Smooth muscle cell of the coronary artery (primary cell): ENCODE results near the gene AQP2. TPM values are rescaled to one million over a fixed set of nuclear protein-coding genes. Genes with fewer than 3 reads are reported as not detected.

Experiments used
- total RNA-seq: library from RNA; depleted of rRNA; stranded (reverse); fragments of >200 nt; gene quantifications from 2 replicates; pipeline ENCODE4 v1.2.3, GENCODE V29; 2014; ENCODE audit warnings: low replicate concordance

The AQP2 gene, protein sequence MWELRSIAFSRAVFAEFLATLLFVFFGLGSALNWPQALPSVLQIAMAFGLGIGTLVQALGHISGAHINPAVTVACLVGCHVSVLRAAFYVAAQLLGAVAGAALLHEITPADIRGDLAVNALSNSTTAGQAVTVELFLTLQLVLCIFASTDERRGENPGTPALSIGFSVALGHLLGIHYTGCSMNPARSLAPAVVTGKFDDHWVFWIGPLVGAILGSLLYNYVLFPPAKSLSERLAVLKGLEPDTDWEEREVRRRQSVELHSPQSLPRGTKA
- not detected in 2 replicates for total RNA-seq

DNA sequence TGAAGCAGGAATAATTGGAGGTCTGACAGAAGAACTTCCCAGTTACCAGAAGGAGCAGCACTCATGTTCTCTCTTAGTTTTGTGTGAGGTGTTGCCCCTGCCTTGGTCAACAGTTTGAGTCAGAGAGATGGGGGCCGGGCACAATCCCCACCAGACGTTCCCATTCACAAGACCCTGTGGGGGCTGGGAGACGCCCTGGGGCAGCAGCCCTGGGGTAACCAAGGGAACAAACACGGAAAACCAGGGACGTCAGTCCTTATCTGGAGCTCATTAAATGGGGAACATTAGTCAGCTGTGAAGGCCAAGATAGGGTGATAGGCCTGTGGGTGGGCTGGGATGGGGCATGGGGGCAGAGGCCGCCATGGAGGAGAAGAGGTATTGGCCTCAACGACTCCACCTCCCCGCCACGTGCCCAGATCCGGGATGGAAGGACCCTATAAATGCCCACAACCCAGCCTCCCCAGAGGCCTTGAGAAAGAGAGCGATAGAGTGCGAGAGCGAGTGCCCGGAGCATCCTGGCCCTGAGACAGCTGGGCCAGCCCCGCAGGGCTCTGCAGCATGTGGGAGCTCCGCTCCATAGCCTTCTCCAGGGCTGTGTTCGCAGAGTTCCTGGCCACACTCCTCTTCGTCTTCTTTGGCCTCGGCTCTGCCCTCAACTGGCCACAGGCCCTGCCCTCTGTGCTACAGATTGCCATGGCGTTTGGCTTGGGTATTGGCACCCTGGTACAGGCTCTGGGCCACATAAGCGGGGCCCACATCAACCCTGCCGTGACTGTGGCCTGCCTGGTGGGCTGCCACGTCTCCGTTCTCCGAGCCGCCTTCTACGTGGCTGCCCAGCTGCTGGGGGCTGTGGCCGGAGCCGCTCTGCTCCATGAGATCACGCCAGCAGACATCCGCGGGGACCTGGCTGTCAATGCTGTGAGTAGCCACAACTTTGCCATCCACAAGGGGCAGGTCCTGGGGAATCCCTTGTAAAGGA is at the start of gene AQP2:
Gene AQP2 (plus strand): TSS at position 465 of the 979 bp plus-strand sequence. CDS start 94 bp downstream, at position 559.

DNA sequence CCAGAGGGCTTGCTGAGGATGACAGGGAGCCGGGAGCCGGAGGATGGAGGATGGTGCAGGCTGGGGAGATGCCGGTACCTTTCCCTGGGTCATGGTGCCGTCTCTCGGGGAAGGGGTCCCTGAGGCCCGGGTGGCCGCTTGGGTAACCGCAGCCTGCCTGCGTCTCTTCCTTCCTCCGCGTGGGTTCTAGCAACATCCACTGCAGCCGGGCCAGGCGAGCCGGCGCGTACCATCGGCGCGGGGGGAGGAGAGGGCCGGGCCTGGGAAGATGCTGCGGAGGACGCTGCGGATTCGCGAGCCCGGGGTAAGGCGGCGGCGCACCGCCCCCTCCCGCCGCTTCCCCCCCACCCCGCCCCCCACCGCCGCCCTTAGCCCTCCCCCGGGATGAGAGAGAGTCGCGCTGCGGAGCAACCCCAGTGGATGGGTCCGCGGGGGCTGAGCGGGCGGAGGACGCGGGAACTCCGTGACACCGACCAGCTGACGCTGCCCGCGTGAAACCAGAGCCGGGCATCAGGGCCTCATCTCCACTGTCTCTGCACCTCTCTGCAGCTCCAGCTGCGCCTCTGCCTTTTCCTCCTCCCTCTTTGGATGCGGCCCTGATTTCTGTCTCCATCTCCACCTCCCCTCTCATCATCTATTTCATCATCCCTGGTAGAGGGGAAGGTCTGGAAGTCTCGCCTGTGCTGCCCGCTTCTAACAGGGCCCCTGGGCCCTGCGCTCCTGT is 46.7 kb upstream of the AQP2 start, which contains the start of gene FAIM2:
Gene FAIM2 (minus strand): TSS at position 201 of the 724 bp plus-strand sequence. CDS start 108 bp downstream, at position 93.

GRCh38 chr12:49961111-49961922 is 10.8 kb downstream of the AQP2 start, which contains the start of gene AQP5:
AQP5 (plus strand) TSS chr12:49961872; CDS start chr12:49962018, 146 bp downstream.

GRCh38 chr12:49972641-49973360 is 22.3 kb downstream of the AQP2 start, which contains the start of gene AQP6:
AQP6 (plus strand) TSS chr12:49972947; CDS start chr12:49973174, 227 bp downstream.

Other genes starting within 250 kb of the AQP2 start
- 17.2 and 46.4 TPM in 2 replicates for gene FMNL3, start 243.3 kb upstream of the AQP2 start, total RNA-seq
- gene TMBIM6, start 209.2 kb upstream of the AQP2 start, total RNA-seq = 238 and 243 TPM in 2 replicates
- 11.7 and 13.3 TPM in 2 replicates for gene NCKAP5L, start 122.3 kb upstream of the AQP2 start, total RNA-seq
- 3.7 and 4.0 TPM in 2 replicates for gene BCDIN3D, start 107.6 kb upstream of the AQP2 start, total RNA-seq
- 0.38 and 41.0 TPM in 2 replicates for gene FAIM2, start 46.8 kb upstream of the AQP2 start, total RNA-seq
- gene AQP5, start 11.1 kb downstream of the AQP2 start, total RNA-seq = 0.60 and 0.82 TPM in 2 replicates
- under 0.01 TPM in 1 of 2 replicates, not detected in the other for gene AQP6, start 22.2 kb downstream of the AQP2 start, total RNA-seq
- 23.1 and 23.2 TPM in 2 replicates for gene RACGAP1, start 74.8 kb downstream of the AQP2 start, total RNA-seq
- 1.7 and 5.9 TPM in 2 replicates for gene ASIC1, start 106.9 kb downstream of the AQP2 start, total RNA-seq
- gene SMARCD1, start 134.6 kb downstream of the AQP2 start, total RNA-seq = 10.4 and 22.2 TPM in 2 replicates
- 0.30 and 0.47 TPM in 2 replicates for gene GPD1, start 153.3 kb downstream of the AQP2 start, total RNA-seq
- gene COX14, start 161.5 kb downstream of the AQP2 start, total RNA-seq = 58.8 and 85.2 TPM in 2 replicates
- 35.9 and 48.0 TPM in 2 replicates for gene CERS5, start 216.6 kb downstream of the AQP2 start, total RNA-seq